Prostate gland (tissue), 2 donors: ENCODE data around the gene VWA8.

Experiments
- POLR2A ChIP-seq: fragments of 450-650 bp; IDR thresholded peaks from one replicate; pipeline ENCODE4 v1.6.1; 2016; ENCODE audit warnings: antibody characterized with exemption, mild to moderate bottlenecking
- POLR2AphosphoS5 ChIP-seq: sonication (generic); formaldehyde crosslinking; IDR thresholded peaks from one replicate; pipeline ENCODE4 v1.6.1; 2017; ENCODE audit warnings: antibody characterized with exemption
- TF ChIP-seq, protein P1 (sequence below), 4 experiments: fragments of 200-600 bp in 2 of 4; fragments of 450-650 bp in 2 of 4; sonication (generic) in 2 of 4; IDR thresholded peaks; 1 replicate in 3 of 4; 2 replicates in 1 of 4; pipeline ENCODE4 v1.5.1; 2016 to 2019; ENCODE audit warnings: antibody characterized with exemption in 4 of 4, mild to moderate bottlenecking in 2 of 4, moderate library complexity in 2 of 4

GRCh38 chr13:41763782-41764181 is 197.1 kb downstream of the VWA8 start:
- TF ChIP-seq, protein P1, sequence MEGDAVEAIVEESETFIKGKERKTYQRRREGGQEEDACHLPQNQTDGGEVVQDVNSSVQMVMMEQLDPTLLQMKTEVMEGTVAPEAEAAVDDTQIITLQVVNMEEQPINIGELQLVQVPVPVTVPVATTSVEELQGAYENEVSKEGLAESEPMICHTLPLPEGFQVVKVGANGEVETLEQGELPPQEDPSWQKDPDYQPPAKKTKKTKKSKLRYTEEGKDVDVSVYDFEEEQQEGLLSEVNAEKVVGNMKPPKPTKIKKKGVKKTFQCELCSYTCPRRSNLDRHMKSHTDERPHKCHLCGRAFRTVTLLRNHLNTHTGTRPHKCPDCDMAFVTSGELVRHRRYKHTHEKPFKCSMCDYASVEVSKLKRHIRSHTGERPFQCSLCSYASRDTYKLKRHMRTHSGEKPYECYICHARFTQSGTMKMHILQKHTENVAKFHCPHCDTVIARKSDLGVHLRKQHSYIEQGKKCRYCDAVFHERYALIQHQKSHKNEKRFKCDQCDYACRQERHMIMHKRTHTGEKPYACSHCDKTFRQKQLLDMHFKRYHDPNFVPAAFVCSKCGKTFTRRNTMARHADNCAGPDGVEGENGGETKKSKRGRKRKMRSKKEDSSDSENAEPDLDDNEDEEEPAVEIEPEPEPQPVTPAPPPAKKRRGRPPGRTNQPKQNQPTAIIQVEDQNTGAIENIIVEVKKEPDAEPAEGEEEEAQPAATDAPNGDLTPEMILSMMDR (IDR thresholded peaks at IDR 0.05), result no peak
- TF ChIP-seq POLR2A (no peak), POLR2AphosphoS5 (no peak)
